Fibroblast of pulmonary artery (primary cell): ENCODE measurements around the gene NDUFA8.

ENCODE experiments used
- DNase-seq: peaks from one replicate; pipeline ENCODE4 v3.0.0-alpha.2; 2010; ENCODE audit warnings: low read depth
- H3K4me3 ChIP-seq: replicated peaks from 2 replicates; pipeline ENCODE4 v1.5.1; 2011; ENCODE audit warnings: low read depth, mild to moderate bottlenecking, control low read depth, low read length, moderate library complexity
- CTCF ChIP-seq: IDR thresholded peaks from 2 replicates; pipeline ENCODE4 v1.5.1; 2011; ENCODE audit warnings: mild to moderate bottlenecking, control low read depth, low read length, inconsistent platforms; ENCODE audit errors: missing control alignments

NDUFA8 gene

GRCh38 chr9:122202111-122202510, 42.5 kb upstream of the NDUFA8 start:
- TF ChIP-seq CTCF: no peak
- H3K4me3 ChIP-seq: no peak overlapping the region
- DNase-seq: no peak

GRCh38 chr9:122201641-122202040, 42.1 kb upstream of the NDUFA8 start:
- no peak overlapping the region for H3K4me3 ChIP-seq
- TF ChIP-seq CTCF: no peak
- no peak for DNase-seq

GRCh38 chr9:122200960-122201595, 41.5 kb upstream of the NDUFA8 start:
- DNase-seq: peak; percentile 42
- no peak overlapping the region for H3K4me3 ChIP-seq
- TF ChIP-seq CTCF: no peak

- TF ChIP-seq CTCF: no peak
- no peak for DNase-seq
- no peak overlapping the region for H3K4me3 ChIP-seq
Observed at GRCh38 chr9:122197882-122198281, 38.3 kb upstream of the NDUFA8 start.

- no peak overlapping the region for H3K4me3 ChIP-seq
- no peak for TF ChIP-seq CTCF
Observed at GRCh38 chr9:122197426-122197825, 37.8 kb upstream of the NDUFA8 start.

GRCh38 chr9:122195875-122196274, 36.3 kb upstream of the NDUFA8 start:
- no peak for DNase-seq
- no peak overlapping the region for H3K4me3 ChIP-seq
- no peak for TF ChIP-seq CTCF

More at GRCh38 chr9:122197426-122197825, 37.8 kb upstream of the NDUFA8 start:
- no peak for DNase-seq

GRCh38 chr9:122193651-122194050, 34.1 kb upstream of the NDUFA8 start:
- H3K4me3 ChIP-seq: no peak overlapping the region
- DNase-seq: no peak
- no peak for TF ChIP-seq CTCF
